Head of caudate nucleus (tissue), 42 donors: Measurements from ENCODE around the gene CRELD2.

Experiments
- DNase-seq, 42 donors: peaks; one replicate each; pipeline versions ENCODE4 v3.0.0 to v3.0.0-alpha.2; 2020 to 2021; ENCODE audit warnings: mixed read lengths in 7 of 42
- intact Hi-C: fragments of 100-400 bp; cut with DNase I; formaldehyde crosslinking; loops from one replicate; pipeline ENCODE4 v1.15.0; 2022

Gene CRELD2

GRCh38 chr22:49886346-49887063, 31.9 kb upstream of the CRELD2 start:
- DNase-seq, result peak in 1 of 42 donors; percentile 20
- intact Hi-C loops, result no loop called here

- peak in 2 of 42 donors; percentile 11 to 26 for DNase-seq
- intact Hi-C loops, result no loop called here
Observed at GRCh38 chr22:49887064-49887451, 31.4 kb upstream of the CRELD2 start.

GRCh38 chr22:49887702-49888101, 30.7 kb upstream of the CRELD2 start:
- intact Hi-C loops, result no loop called here
- no peak for DNase-seq

- DNase-seq, result peak in 16 of 42 donors; percentile 6 to 66 (median 35)
- intact Hi-C loops, result no loop called here
Observed at GRCh38 chr22:49889071-49889470, 29.4 kb upstream of the CRELD2 start.

GRCh38 chr22:49892226-49892899, 26.1 kb upstream of the CRELD2 start:
- DNase-seq, result peak in 4 of 42 donors; percentile 9 to 43 (median 30)

GRCh38 chr22:49893025-49893424, 25.4 kb upstream of the CRELD2 start:
- intact Hi-C loops, result no loop called here
- DNase-seq, result no peak

More at GRCh38 chr22:49892226-49892899, 26.1 kb upstream of the CRELD2 start:
- intact Hi-C loops, result no loop called here

GRCh38 chr22:49894322-49895054, 23.9 kb upstream of the CRELD2 start:
- intact Hi-C loops, result no loop called here
- DNase-seq, result peak in 4 of 42 donors; percentile 0 to 25 (median 14)

- intact Hi-C loops, result no loop called here
- DNase-seq, result peak in 2 of 42 donors; percentile 2 to 28
Observed at GRCh38 chr22:49896201-49896600, 22.2 kb upstream of the CRELD2 start.

GRCh38 chr22:49897015-49897684, 21.3 kb upstream of the CRELD2 start:
- intact Hi-C loops, result no loop called here
- peak in 1 of 42 donors; percentile 8 for DNase-seq

GRCh38 chr22:49899530-49899929, 18.9 kb upstream of the CRELD2 start:
- DNase-seq, result peak in 1 of 42 donors; percentile 1
- intact Hi-C loops, result no loop called here

- intact Hi-C loops, result no loop called here
- peak in 2 of 42 donors; percentile 3 to 19 for DNase-seq
Observed at GRCh38 chr22:49900441-49901230, 17.8 kb upstream of the CRELD2 start.

GRCh38 chr22:49901457-49901856, 17.0 kb upstream of the CRELD2 start:
- no peak for DNase-seq
- intact Hi-C loops, result no loop called here

- intact Hi-C loops, result no loop called here
- peak in 1 of 42 donors; percentile 10 for DNase-seq
Observed at GRCh38 chr22:49903322-49904039, 15.0 kb upstream of the CRELD2 start.

- intact Hi-C loops, result no loop called here
- DNase-seq, result no peak
Observed at GRCh38 chr22:49904040-49904369, 14.4 kb upstream of the CRELD2 start.

- intact Hi-C loops, result loop anchor here (5.0 kb wide), 1 partner anchor 38 kb away; no protein-coding TSS in a partner anchor
- DNase-seq, result no peak
Observed at GRCh38 chr22:49905465-49905864, 13.0 kb upstream of the CRELD2 start.

GRCh38 chr22:49906071-49906798, 12.2 kb upstream of the CRELD2 start:
- no peak for DNase-seq
- intact Hi-C loops, result loop anchor here (5.0 kb wide), 1 partner anchor 39 kb away; no protein-coding TSS in a partner anchor

GRCh38 chr22:49906799-49907290, 11.6 kb upstream of the CRELD2 start:
- intact Hi-C loops, result loop anchor here (5.0 kb wide), 1 partner anchor 40 kb away; no protein-coding TSS in a partner anchor
- DNase-seq, result no peak
